Measurements from ENCODE around the gene CNKSR3. TPM values are rescaled to one million over a fixed set of nuclear protein-coding genes. Genes with fewer than 3 reads are reported as not detected.

Gene CNKSR3
- total RNA-seq, 1 experiment from 2014 or later = 5.6 TPM

- H3K27ac Mint-ChIP-seq = no peak overlapping the region
- Histone ChIP-seq H3K27me3 (ENCODE audit: insufficient read depth, low read length) (no peaks in the 10 kb centered on the region), H4K5ac (ENCODE audit: insufficient read length, low read depth, low read length) (no peak overlapping the region), H3K79me1 (ENCODE audit: insufficient read depth, low read depth, low read length, poor library complexity, severe bottlenecking) (no peaks in the 10 kb centered on the region), H3K4me2 (ENCODE audit: insufficient read depth, insufficient read length, low read length) (no peak overlapping the region), H3T11ph (ENCODE audit: low read length) (no peak overlapping the region), H3K9me3 (ENCODE audit: control insufficient read depth, low read depth, low read length) (no peaks in the 10 kb centered on the region), H3K18ac (ENCODE audit: insufficient read length, low read depth, low read length) (no peak overlapping the region), H3K9ac (ENCODE audit: extremely low read depth, insufficient read length, low read length) (no peak overlapping the region), H3K14ac (ENCODE audit: insufficient read depth, low read length) (no peak overlapping the region), H3K56ac (ENCODE audit: insufficient read length, low read depth, low read length) (no peak overlapping the region), H3K23me2 (ENCODE audit: insufficient read length, low read depth, low read length, poor library complexity, severe bottlenecking) (no peaks in the 10 kb centered on the region), H2BK15ac (ENCODE audit: low read depth, low read length) (no peak overlapping the region), H3K23ac (ENCODE audit: insufficient read length, low read depth, low read length) (no peak overlapping the region), H2AFZ (ENCODE audit: low read length) (no peak overlapping the region), H4K91ac (ENCODE audit: insufficient read length, low read depth, low read length) (no peak overlapping the region), H3K4ac (ENCODE audit: low read depth, low read length) (no peak overlapping the region), H2BK120ac (ENCODE audit: low read depth, low read length, poor library complexity, severe bottlenecking) (no peak overlapping the region), H3K4me1 (ENCODE audit: insufficient read depth, low read length) (no peaks in the 10 kb centered on the region), H4K20me1 (ENCODE audit: control insufficient read depth, insufficient read depth, insufficient read length) (no peaks in the 10 kb centered on the region), H2AK5ac (ENCODE audit: insufficient read length, low read length) (no peak overlapping the region), H3K27ac (ENCODE audit: insufficient read length, low read depth, low read length) (no peak overlapping the region), H2BK5ac (ENCODE audit: insufficient read length, low read length) (no peak overlapping the region), H3K79me2 (ENCODE audit: insufficient read depth, low read length) (no peaks in the 10 kb centered on the region), H2BK20ac (ENCODE audit: low read depth, low read length, poor library complexity, severe bottlenecking) (no peak overlapping the region), H2BK12ac (ENCODE audit: insufficient read length, low read depth, low read length) (no peak overlapping the region), H4K8ac (replicated peaks; ENCODE audit: insufficient read length, low read depth, low read length) (no peak overlapping the region)
- TF ChIP-seq CTCF (conservative IDR thresholded peaks at IDR 0.05) = no peak
- H3K27me3 Mint-ChIP-seq (ENCODE audit: low read depth) = no peaks in the 10 kb centered on the region; the same call in 1 of the 2 replicates
- no CpG with 5 or more reads among the region's 7 CpGs for WGBS (ENCODE audit: extremely low coverage, insufficient read length, low lambda C conversion rate)
- DNase-seq = no peak
- no peaks in the 10 kb centered on the region for H3K36me3 Mint-ChIP-seq (ENCODE audit: insufficient read depth in 1 of 3, low read depth in 3 of 3)
- no peaks in the 10 kb centered on the region; a peak in 1 of 4 replicates for H3K4me1 Mint-ChIP-seq
- H3K9me3 Mint-ChIP-seq = no peaks in the 10 kb centered on the region; a peak in 1 of 5 replicates
- H3K4me3 Mint-ChIP-seq = no peak overlapping the region
Measured at GRCh38 chr6:154555073-154555677, 44.7 kb upstream of the CNKSR3 start.

All from H9 (cell line).